B cell (primary cell): ENCODE results near the gene GYPA.
"Not testable (repeated sequence)": the region's sequence is repeated elsewhere in the genome, so short reads cannot be mapped to it uniquely, and the experiment has no call there.

Experiments used
- CTCF ChIP-seq: fragments of 200-600 bp; IDR thresholded peaks from one replicate; pipeline ENCODE4 v1.8.0; 2022; ENCODE audit warnings: antibody characterized with exemption, mild to moderate bottlenecking
- EZH2 ChIP-seq: IDR thresholded peaks from 2 replicates; pipeline ENCODE4 v1.6.1; 2012; ENCODE audit warnings: borderline replicate concordance, low read depth, mild to moderate bottlenecking, moderate library complexity, low read length; ENCODE audit not compliant: insufficient read depth, poor library complexity, severe bottlenecking

DNA sequence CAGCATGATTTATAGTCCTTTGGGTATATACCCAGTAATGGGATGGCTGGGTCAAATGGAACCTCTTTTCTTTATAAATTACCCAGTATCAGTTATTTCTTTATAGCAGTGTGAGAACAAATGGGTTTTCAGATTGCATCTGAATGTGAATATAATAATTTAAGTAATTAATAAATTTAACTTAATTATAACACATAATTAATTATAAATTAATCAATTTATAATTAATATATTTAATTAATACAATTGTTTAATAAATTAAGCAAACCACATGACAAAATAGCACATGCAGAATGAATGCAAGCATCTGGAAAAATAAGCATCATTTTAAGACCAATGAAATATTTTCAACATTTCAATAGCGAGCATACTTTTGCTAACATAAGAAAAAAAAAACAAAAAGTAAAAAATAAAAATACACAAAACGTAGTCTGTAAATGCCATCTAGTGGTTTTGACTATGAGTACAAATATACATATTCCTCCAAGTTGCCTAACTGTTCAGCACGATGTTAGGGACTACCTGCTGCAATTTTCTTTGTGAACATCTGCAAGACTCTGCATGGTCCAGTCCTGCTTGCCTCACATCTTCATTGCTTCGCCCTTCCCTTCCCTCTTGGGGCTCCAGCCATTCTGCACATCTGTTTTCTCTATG is 16.4 kb downstream of the GYPA start:
- not testable (repeated sequence) for TF ChIP-seq CTCF, EZH2
